ENCODE results near the gene SIGLEC5.
"Not testable (repeated sequence)": the region's sequence is repeated elsewhere in the genome, so short reads cannot be mapped to it uniquely, and the experiment has no call there.

GRCh38 chr19:51630315-51630714 is at the start of gene SIGLEC5:
- TF ChIP-seq CTCF, POLR2A (IDR thresholded peaks at IDR 0.05): not testable (repeated sequence)
